Astrocyte (in vitro differentiated cells and primary cell): ENCODE measurements around the gene MAP2K2.

Experiments used
- EZH2 ChIP-seq: IDR thresholded peaks from 2 replicates; pipeline ENCODE4 v1.6.1; 2012; ENCODE audit warnings: mild to moderate bottlenecking, low read length, inconsistent platforms; ENCODE audit not compliant: insufficient read depth
- TF ChIP-seq, protein P1 (sequence below): IDR thresholded peaks from 2 replicates; pipeline ENCODE4 v1.5.1; 2011; ENCODE audit warnings: low read depth, mild to moderate bottlenecking, inconsistent platforms, low read length, moderate library complexity; ENCODE audit not compliant: insufficient read depth

DNA sequence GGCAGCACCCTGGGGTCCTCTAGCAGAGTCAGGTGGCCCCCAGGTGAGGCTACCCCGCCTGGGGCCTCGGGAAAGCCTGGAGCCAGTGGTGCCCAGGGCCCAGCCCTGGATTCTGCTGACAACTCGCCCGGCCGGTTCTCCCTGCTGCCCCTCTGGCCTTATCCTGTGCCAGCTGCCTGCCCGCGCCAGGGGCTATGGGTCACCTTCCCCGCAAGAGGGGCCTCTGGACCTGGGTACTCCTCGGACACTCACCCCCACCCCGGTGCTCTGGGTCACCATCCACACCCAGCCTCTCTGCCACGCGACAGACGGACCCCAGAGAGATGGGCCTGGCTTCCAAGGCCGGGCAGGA lies 81.2 kb downstream of the MAP2K2 start:
- TF ChIP-seq, protein P1, sequence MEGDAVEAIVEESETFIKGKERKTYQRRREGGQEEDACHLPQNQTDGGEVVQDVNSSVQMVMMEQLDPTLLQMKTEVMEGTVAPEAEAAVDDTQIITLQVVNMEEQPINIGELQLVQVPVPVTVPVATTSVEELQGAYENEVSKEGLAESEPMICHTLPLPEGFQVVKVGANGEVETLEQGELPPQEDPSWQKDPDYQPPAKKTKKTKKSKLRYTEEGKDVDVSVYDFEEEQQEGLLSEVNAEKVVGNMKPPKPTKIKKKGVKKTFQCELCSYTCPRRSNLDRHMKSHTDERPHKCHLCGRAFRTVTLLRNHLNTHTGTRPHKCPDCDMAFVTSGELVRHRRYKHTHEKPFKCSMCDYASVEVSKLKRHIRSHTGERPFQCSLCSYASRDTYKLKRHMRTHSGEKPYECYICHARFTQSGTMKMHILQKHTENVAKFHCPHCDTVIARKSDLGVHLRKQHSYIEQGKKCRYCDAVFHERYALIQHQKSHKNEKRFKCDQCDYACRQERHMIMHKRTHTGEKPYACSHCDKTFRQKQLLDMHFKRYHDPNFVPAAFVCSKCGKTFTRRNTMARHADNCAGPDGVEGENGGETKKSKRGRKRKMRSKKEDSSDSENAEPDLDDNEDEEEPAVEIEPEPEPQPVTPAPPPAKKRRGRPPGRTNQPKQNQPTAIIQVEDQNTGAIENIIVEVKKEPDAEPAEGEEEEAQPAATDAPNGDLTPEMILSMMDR: no peak
- TF ChIP-seq EZH2: no peak
